Measurements from ENCODE around the gene POMGNT2.

DNA sequence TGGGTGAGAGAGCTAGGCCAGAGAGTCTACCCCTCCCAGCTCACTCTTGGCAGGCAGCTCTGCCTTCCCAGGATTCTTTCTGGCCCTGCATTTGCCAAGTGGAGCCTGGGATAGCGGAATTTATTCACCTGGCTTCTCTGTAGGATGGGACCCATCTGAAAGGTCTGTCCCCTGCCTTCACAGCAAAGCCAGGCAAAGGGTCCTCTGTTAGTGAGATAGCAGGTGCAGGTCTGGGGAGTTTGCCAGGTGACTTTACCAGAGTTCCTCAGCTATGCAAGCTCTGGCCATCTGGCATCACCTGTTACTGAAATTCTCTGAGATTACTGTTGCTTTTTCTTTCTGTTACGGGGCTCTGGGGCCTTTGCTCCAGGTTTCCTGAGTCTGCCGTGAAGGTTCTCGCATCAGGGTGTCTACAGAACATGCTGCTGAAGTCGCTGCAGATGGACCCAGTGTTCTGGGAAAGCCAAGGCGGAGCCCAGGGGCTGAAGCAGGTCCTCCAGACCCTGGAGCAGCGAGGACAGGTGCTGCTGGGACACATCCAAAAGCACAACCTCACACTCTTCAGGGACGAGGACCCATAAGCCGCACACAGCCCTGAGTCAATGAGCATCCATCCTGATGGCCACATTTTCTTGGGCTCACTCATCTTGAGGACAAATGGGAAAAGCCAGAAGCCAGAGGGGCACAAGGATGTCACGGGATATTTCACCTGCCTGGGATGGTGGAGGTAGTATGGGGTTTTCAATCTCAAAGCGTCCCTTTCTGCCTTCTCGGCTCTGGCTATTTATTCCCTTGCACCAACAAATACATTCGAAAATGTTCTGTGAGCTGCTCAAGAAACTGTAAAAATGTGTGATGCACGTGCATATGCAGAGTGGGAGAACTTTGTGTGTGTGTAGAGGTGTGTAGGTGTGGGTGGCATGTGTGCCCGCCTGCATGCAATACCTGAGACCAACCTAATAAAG, 49.8 kb downstream of the POMGNT2 start:
- TF ChIP-seq, protein P1, sequence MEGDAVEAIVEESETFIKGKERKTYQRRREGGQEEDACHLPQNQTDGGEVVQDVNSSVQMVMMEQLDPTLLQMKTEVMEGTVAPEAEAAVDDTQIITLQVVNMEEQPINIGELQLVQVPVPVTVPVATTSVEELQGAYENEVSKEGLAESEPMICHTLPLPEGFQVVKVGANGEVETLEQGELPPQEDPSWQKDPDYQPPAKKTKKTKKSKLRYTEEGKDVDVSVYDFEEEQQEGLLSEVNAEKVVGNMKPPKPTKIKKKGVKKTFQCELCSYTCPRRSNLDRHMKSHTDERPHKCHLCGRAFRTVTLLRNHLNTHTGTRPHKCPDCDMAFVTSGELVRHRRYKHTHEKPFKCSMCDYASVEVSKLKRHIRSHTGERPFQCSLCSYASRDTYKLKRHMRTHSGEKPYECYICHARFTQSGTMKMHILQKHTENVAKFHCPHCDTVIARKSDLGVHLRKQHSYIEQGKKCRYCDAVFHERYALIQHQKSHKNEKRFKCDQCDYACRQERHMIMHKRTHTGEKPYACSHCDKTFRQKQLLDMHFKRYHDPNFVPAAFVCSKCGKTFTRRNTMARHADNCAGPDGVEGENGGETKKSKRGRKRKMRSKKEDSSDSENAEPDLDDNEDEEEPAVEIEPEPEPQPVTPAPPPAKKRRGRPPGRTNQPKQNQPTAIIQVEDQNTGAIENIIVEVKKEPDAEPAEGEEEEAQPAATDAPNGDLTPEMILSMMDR (IDR thresholded peaks at IDR 0.05; ENCODE audit: low read depth, low read length, missing input control) = no peak
- TF ChIP-seq YY1 (IDR thresholded peaks at IDR 0.05) (no peak), NR2F2 (IDR thresholded peaks at IDR 0.05) (no peak), TAF1 (conservative IDR thresholded peaks at IDR 0.05) (no peak), FOXA1 (IDR thresholded peaks at IDR 0.05) (no peak), RAD21 (IDR thresholded peaks at IDR 0.05) (no peak), HNF4G (IDR thresholded peaks at IDR 0.05) (no peak), REST (IDR thresholded peaks at IDR 0.05) (no peak)
- TF ChIP-seq, protein P2, sequence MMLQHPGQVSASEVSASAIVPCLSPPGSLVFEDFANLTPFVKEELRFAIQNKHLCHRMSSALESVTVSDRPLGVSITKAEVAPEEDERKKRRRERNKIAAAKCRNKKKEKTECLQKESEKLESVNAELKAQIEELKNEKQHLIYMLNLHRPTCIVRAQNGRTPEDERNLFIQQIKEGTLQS (IDR thresholded peaks at IDR 0.05) = no peak
- TF ChIP-seq, protein P3, sequence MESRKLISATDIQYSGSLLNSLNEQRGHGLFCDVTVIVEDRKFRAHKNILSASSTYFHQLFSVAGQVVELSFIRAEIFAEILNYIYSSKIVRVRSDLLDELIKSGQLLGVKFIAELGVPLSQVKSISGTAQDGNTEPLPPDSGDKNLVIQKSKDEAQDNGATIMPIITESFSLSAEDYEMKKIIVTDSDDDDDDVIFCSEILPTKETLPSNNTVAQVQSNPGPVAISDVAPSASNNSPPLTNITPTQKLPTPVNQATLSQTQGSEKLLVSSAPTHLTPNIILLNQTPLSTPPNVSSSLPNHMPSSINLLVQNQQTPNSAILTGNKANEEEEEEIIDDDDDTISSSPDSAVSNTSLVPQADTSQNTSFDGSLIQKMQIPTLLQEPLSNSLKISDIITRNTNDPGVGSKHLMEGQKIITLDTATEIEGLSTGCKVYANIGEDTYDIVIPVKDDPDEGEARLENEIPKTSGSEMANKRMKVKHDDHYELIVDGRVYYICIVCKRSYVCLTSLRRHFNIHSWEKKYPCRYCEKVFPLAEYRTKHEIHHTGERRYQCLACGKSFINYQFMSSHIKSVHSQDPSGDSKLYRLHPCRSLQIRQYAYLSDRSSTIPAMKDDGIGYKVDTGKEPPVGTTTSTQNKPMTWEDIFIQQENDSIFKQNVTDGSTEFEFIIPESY (IDR thresholded peaks at IDR 0.05) = no peak

Measured in liver (tissue), 3 donors.